CD14-positive monocyte (primary cell): ENCODE measurements around the gene LTA4H. TPM values are rescaled to one million over a fixed set of nuclear protein-coding genes. Genes with fewer than 3 reads are reported as not detected.
A peak's percentile ranks its signal among the peaks of the same experiment; 100 is the strongest.

ENCODE experiments used
- DNase-seq, 3 donors: peaks; one replicate each; pipeline ENCODE4 v3.0.0-alpha.2; 2011 to 2022
- H2AFZ ChIP-seq: 2 replicates; pipeline ENCODE4 v1.6.0; 2012; ENCODE audit warnings: mild to moderate bottlenecking, low read depth, low read length, inconsistent platforms; ENCODE audit not compliant: insufficient read depth, poor library complexity, severe bottlenecking
- H3K27ac ChIP-seq, 2 donors: 1 replicate in 1 of 2; 2 replicates in 1 of 2; pipeline ENCODE4 v1.5.1; 2012 to 2013; ENCODE audit warnings: low read length in 2 of 2, control low read depth in 1 of 2, inconsistent platforms in 1 of 2, low read depth in 1 of 2, mild to moderate bottlenecking in 1 of 2
- H3K27me3 ChIP-seq, 2 donors: one replicate each; pipeline versions ENCODE4 v1.6.0 to v1.6.1; 2011 to 2013; ENCODE audit warnings: low read length in 2 of 2; ENCODE audit not compliant: control insufficient read depth in 2 of 2, insufficient read depth in 2 of 2
- H3K36me3 ChIP-seq, 2 donors: replicated peaks in 1 of 2; 1 replicate in 1 of 2; 2 replicates in 1 of 2; pipeline versions ENCODE4 v1.5.1 to v1.6.1; 2012 to 2013; ENCODE audit warnings: low read length in 2 of 2, control low read depth in 1 of 2, inconsistent platforms in 1 of 2, mild to moderate bottlenecking in 1 of 2; ENCODE audit not compliant: insufficient read depth in 2 of 2, control insufficient read depth in 1 of 2
- H3K4me1 ChIP-seq, 2 donors: 1 replicate in 1 of 2; 2 replicates in 1 of 2; pipeline versions ENCODE4 v1.5.1 to v1.6.1; 2012 to 2013; ENCODE audit warnings: low read length in 2 of 2, control low read depth in 1 of 2, inconsistent platforms in 1 of 2, mild to moderate bottlenecking in 1 of 2, moderate library complexity in 1 of 2; ENCODE audit not compliant: insufficient read depth in 2 of 2, control insufficient read depth in 1 of 2
- H3K4me2 ChIP-seq: replicated peaks from 2 replicates; pipeline ENCODE3; 2012; ENCODE audit warnings: low read length, moderate library complexity, mild to moderate bottlenecking; ENCODE audit not compliant: poor library complexity, severe bottlenecking; ENCODE audit errors: extremely low read depth
- H3K4me3 ChIP-seq, 3 experiments: fragments of 200-600 bp in 1 of 3; sonication (generic) in 1 of 3; replicated peaks in 1 of 3; 1 replicate in 2 of 3; 2 replicates in 1 of 3; pipeline ENCODE4 v1.5.1; 2011 to 2013; ENCODE audit warnings: low read length in 3 of 3, mild to moderate bottlenecking in 3 of 3, control low read depth in 2 of 3, low read depth in 2 of 3, inconsistent platforms in 1 of 3, moderate library complexity in 1 of 3
- H3K79me2 ChIP-seq: 2 replicates; pipeline ENCODE4 v1.6.0; 2012; ENCODE audit warnings: mild to moderate bottlenecking, control low read depth, inconsistent platforms, low read length, moderate library complexity; ENCODE audit not compliant: insufficient read depth
- H3K9ac ChIP-seq: 2 replicates; pipeline ENCODE4 v1.6.0; 2017; ENCODE audit warnings: low read length, mild to moderate bottlenecking; ENCODE audit not compliant: insufficient read depth, poor library complexity, severe bottlenecking
- H3K9me3 ChIP-seq, 2 donors: replicated peaks in 1 of 2; 1 replicate in 1 of 2; 2 replicates in 1 of 2; pipeline versions ENCODE4 v1.5.1 to v1.6.1; 2012 to 2013; ENCODE audit warnings: low read length in 2 of 2, control low read depth in 1 of 2; ENCODE audit not compliant: control insufficient read depth in 1 of 2, insufficient read depth in 1 of 2
- H4K20me1 ChIP-seq: 2 replicates; pipeline ENCODE4 v1.6.0; 2012; ENCODE audit warnings: mild to moderate bottlenecking, low read length, control low read depth, moderate library complexity; ENCODE audit not compliant: insufficient read depth
- H3K27ac Mint-ChIP-seq, 7 donors: one replicate each; pipeline ENCODE4 v1.8.0; 2020; ENCODE audit warnings: mild to moderate bottlenecking in 7 of 7, mixed read lengths in 7 of 7, moderate library complexity in 6 of 7, inconsistent platforms in 2 of 7
- H3K27me3 Mint-ChIP-seq, 3 donors: one replicate each; pipeline ENCODE4 v1.8.0; 2021 to 2022; ENCODE audit warnings: low read depth in 3 of 3, mild to moderate bottlenecking in 3 of 3, mixed read lengths in 3 of 3, moderate library complexity in 3 of 3, inconsistent platforms in 1 of 3
- H3K36me3 Mint-ChIP-seq, 2 donors: one replicate each; pipeline ENCODE4 v1.8.0; 2020; ENCODE audit warnings: mixed read lengths in 2 of 2, inconsistent platforms in 1 of 2, mild to moderate bottlenecking in 1 of 2
- H3K4me1 Mint-ChIP-seq: one replicate; pipeline ENCODE4 v1.8.0; 2020; ENCODE audit warnings: mild to moderate bottlenecking, mixed read lengths
- H3K4me3 Mint-ChIP-seq, 2 donors: one replicate each; pipeline ENCODE4 v1.8.0; 2020; ENCODE audit warnings: mild to moderate bottlenecking in 2 of 2, mixed read lengths in 2 of 2, moderate library complexity in 1 of 2
- H3K9me3 Mint-ChIP-seq, 7 donors: one replicate each; pipeline ENCODE4 v1.8.0; 2020 to 2022; ENCODE audit warnings: mixed read lengths in 7 of 7, mild to moderate bottlenecking in 6 of 7, moderate library complexity in 6 of 7, inconsistent platforms in 2 of 7
- CTCF ChIP-seq: fragments of 200-600 bp; IDR thresholded peaks from one replicate; pipeline ENCODE4 v1.8.0; 2022; ENCODE audit warnings: antibody characterized with exemption, mild to moderate bottlenecking
- WGBS: methylation state at CpG from one replicate; pipeline ENCODE4 v1.1.5; 2013; ENCODE audit warnings: missing lambda C conversion rate; ENCODE audit not compliant: insufficient coverage; 5-methylcytosine and 5-hydroxymethylcytosine counted together
- intact Hi-C, 2 donors: fragments of 100-400 bp; cut with micrococcal nuclease; formaldehyde crosslinking; loops; one replicate each; pipeline versions ENCODE4 v1.15.0 to v1.15.1; 2023
- polyA plus RNA-seq, 3 donors: library from polyadenylated mRNA; depleted of rRNA in 1 of 3; unstranded in 2 of 3; stranded (reverse) in 1 of 3; fragments of 300-500 nt in 2 of 3; fragments of >200 nt in 1 of 3; fragmentation: Illumina TruSeq in 2 of 3; gene quantifications; 1 replicate in 2 of 3; 2 replicates in 1 of 3; pipeline ENCODE4 v1.2.3, GENCODE V29; 2012 to 2021

The LTA4H gene
- polyA plus RNA-seq, 3 donors = 278 to 963 (median 647) TPM

- Mint-ChIP-seq H3K9me3 (peaks cover 0 to 3% (median 0%) of the 10 kb centered on the region in 7 donors), H3K4me3 (peak overlapping the region in 1 of 2 donors; percentile 80), H3K27ac (peak overlapping the region; percentile 88 to 99 (median 97)), H3K27me3 (peaks cover 0 to 3% (median 2%) of the 10 kb centered on the region in 3 donors), H3K36me3 (peaks cover 0 to 4% of the 10 kb centered on the region in 2 donors), H3K4me1 (peaks cover 85% of the 10 kb centered on the region)
- no peak overlapping the region for H3K9ac ChIP-seq
- intact Hi-C loops = loop anchor here in 1 of 2 donors (10.0 kb wide), 1 partner anchor 356 kb away; the partner anchor contains the start of gene CDK17
- peak in 2 of 3 donors; percentile 46 to 54 for DNase-seq
- H3K4me2 ChIP-seq = peak overlapping the region; percentile 67
- H4K20me1 ChIP-seq = no peaks in the 10 kb centered on the region
- no peak for TF ChIP-seq CTCF
- peak overlapping the region in 1 of 3 experiments; percentile 51 for H3K4me3 ChIP-seq
- peak overlapping the region in 1 of 2 donors; percentile 87 for H3K27ac ChIP-seq
- WGBS = no CpG with 5 or more reads among the region's 6 CpGs
- H3K27me3 ChIP-seq = no peaks in the 10 kb centered on the region
- no peaks in the 10 kb centered on the region for H3K79me2 ChIP-seq
- H3K36me3 ChIP-seq = no peaks in the 10 kb centered on the region
- H3K4me1 ChIP-seq = peaks cover 87 to 88% of the 10 kb centered on the region in 2 donors
- no peak overlapping the region for H2AFZ ChIP-seq
- no peaks in the 10 kb centered on the region for H3K9me3 ChIP-seq
Measured at GRCh38 chr12:96049101-96049500, 13.7 kb upstream of the LTA4H start.

- intact Hi-C loops = loop anchor here in 1 of 2 donors (10.0 kb wide), 1 partner anchor 356 kb away; the partner anchor contains the start of gene CDK17
- H3K4me2 ChIP-seq = peak overlapping the region; percentile 67
Measured at GRCh38 chr12:96048393-96048969, 13.1 kb upstream of the LTA4H start.

More at GRCh38 chr12:96048393-96048969, 13.1 kb upstream of the LTA4H start:
- peaks cover 0 to 3% (median 2%) of the 10 kb centered on the region in 3 donors for H3K27me3 Mint-ChIP-seq
- no peaks in the 10 kb centered on the region for H4K20me1 ChIP-seq
- H3K79me2 ChIP-seq = no peaks in the 10 kb centered on the region
- peaks cover 0 to 4% of the 10 kb centered on the region in 2 donors for H3K36me3 Mint-ChIP-seq
- no peaks in the 10 kb centered on the region for H3K9me3 ChIP-seq
- no peak overlapping the region for H3K9ac ChIP-seq
- H3K27ac Mint-ChIP-seq = peak overlapping the region; percentile 88 to 99 (median 97)
- whole genome bisulfite sequencing = 29% methylated on average over 1 of the region's 5 CpGs
- peak overlapping the region; percentile 54 to 87 for H3K27ac ChIP-seq
- H3K4me1 Mint-ChIP-seq = peaks cover 85% of the 10 kb centered on the region
- peak overlapping the region in 1 of 3 experiments; percentile 51 for H3K4me3 ChIP-seq
- peaks cover 87 to 88% of the 10 kb centered on the region in 2 donors for H3K4me1 ChIP-seq
- no peak overlapping the region for H3K4me3 Mint-ChIP-seq
- no peak for TF ChIP-seq CTCF
- H3K36me3 ChIP-seq = no peaks in the 10 kb centered on the region
- no peak for DNase-seq
- H3K9me3 Mint-ChIP-seq = peaks cover 0 to 2% (median 0%) of the 10 kb centered on the region in 7 donors
- H3K27me3 ChIP-seq = no peaks in the 10 kb centered on the region
- no peak overlapping the region for H2AFZ ChIP-seq
